Cardiac muscle cell (in vitro differentiated cells and primary cell): ENCODE data around the gene PLXDC1. TPM values are rescaled to one million over a fixed set of nuclear protein-coding genes. Genes with fewer than 3 reads are reported as not detected.
A peak's percentile ranks its signal among the peaks of the same experiment; 100 is the strongest.
"Not testable (repeated sequence)": the region's sequence is repeated elsewhere in the genome, so short reads cannot be mapped to it uniquely, and the experiment has no call there.

Experiments used
- DNase-seq, 2 donors: peaks; one replicate each; pipeline versions ENCODE4 v3.0.0 to v3.0.0-alpha.2; 2010 to 2017; ENCODE audit warnings: low read depth in 1 of 2, low spot score in 1 of 2
- H3K27ac ChIP-seq: fragments of 200-600 bp; sonication (generic); 2 replicates; pipeline ENCODE4 v1.5.1; 2016
- H3K27me3 ChIP-seq: fragments of 200-600 bp; sonication (generic); 2 replicates; pipeline ENCODE4 v1.6.0; 2016; ENCODE audit warnings: control low read depth
- H3K36me3 ChIP-seq: fragments of 200-600 bp; sonication (generic); 2 replicates; pipeline ENCODE4 v1.5.1; 2016; ENCODE audit warnings: control low read depth
- H3K4me1 ChIP-seq: fragments of 200-600 bp; sonication (generic); 2 replicates; pipeline ENCODE4 v1.8.1; 2017; ENCODE audit warnings: low read depth, mild to moderate bottlenecking, mixed run types
- H3K4me3 ChIP-seq: fragments of 200-600 bp; sonication (generic); 2 replicates; pipeline ENCODE4 v1.5.1; 2016; ENCODE audit warnings: mild to moderate bottlenecking
- H3K9me3 ChIP-seq: fragments of 200-600 bp; sonication (generic); 2 replicates; pipeline ENCODE4 v1.5.1; 2017; ENCODE audit warnings: low read depth, mild to moderate bottlenecking, control low read depth
- CTCF ChIP-seq: IDR thresholded peaks from 2 replicates; pipeline ENCODE4 v1.5.1; 2012; ENCODE audit warnings: low read depth, mild to moderate bottlenecking, low read length
- polyA plus RNA-seq: library from polyadenylated mRNA; unstranded; fragments of >200 nt; fragmentation: Nextera tagmentation; extraction: Ambion mirVana; gene quantifications from 2 replicates; pipeline ENCODE4 v1.2.1, GENCODE V29; 2016
- total RNA-seq: library from RNA; depleted of rRNA; stranded (reverse); fragments of >200 nt; gene quantifications from 2 replicates; pipeline ENCODE4 v1.2.3, GENCODE V29; 2016

Gene PLXDC1
- total and polyA plus RNA-seq, 2 experiments from 2014 or later: 6.3 to 25.0 TPM

DNA sequence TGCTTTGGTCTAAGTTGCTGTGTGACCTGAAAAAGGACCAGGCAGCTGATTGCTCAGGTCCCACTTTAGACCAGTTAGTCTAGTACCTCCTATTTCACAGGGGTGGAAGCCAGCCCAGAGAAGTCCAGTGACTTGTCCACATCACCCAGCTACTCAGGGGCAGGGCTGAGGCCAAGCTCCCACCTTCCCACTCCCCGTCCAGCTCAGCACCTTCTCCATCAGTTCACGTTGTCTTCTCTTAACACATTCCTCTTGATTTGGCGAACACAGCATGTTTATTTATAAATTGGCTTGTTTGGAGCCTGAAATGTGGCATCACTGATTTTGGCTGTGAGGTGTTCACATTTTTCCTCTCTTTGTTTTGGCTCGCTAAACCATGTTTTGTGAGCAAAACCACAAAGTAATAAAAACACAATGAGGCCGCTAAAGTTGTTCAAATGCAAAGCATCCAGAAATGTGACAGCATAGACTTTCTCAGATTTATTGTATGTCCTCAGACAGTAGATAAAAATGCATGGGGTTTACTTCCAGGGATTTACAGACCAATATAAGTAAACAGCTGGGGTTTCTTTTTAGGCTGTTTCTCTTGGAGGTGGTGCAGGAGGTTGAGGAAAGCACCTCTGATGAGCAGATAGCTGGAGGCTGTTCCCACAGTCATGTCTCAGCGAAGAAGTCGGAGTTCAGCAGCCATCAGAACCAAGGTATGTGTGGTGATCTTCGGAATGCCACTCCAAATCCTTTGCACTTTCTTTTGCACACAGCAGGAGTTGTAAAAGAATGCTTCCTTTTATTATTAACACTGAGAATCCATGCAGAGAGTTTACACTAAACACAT lies 88.4 kb downstream of the PLXDC1 start:
- Histone ChIP-seq H3K4me3 (no peak overlapping the region), H3K9me3 (no peaks in the 10 kb centered on the region), H3K4me1 (no peaks in the 10 kb centered on the region), H3K27ac (no peak overlapping the region), H3K36me3 (no peaks in the 10 kb centered on the region), H3K27me3 (no peaks in the 10 kb centered on the region)
- no peak for DNase-seq
- TF ChIP-seq CTCF: no peak

GRCh38 chr17:39058524-39058923 lies 92.9 kb downstream of the PLXDC1 start:
- peaks cover 5% of the 10 kb centered on the region for H3K4me1 ChIP-seq
- H3K4me3 ChIP-seq: no peak overlapping the region
- H3K9me3 ChIP-seq: no peaks in the 10 kb centered on the region
- no peaks in the 10 kb centered on the region for H3K27me3 ChIP-seq
- no peaks in the 10 kb centered on the region for H3K36me3 ChIP-seq
- no peak for DNase-seq
- H3K27ac ChIP-seq: no peak overlapping the region
- no peak for TF ChIP-seq CTCF

DNA sequence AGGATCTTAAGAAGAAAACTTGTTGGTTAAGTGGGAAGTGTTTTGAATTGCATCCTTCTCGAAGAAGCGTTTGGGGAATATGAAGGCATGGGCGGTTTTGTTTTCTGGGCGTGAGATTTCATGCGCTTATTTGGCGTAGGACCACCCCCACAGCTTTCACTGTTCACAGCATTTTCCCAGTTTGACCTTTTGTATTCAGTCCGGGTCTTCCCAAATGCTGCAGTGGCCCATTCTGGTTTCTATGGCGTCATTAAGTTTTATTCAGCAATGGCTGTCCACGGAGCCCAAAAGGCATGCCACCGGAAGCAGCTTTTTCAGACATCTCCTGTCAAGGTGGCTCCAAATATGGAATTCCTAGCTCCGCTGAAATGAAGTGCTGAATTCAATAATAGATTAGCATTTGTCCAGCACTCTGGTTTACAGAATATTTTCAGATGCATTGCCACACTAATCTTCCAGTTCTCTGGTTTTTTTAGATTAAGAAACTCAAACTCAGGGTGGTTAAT lies 93.7 kb downstream of the PLXDC1 start:
- Histone ChIP-seq H3K4me3 (peak overlapping the region; percentile 63), H3K27me3 (no peaks in the 10 kb centered on the region), H3K27ac (no peak overlapping the region), H3K4me1 (peaks cover 5% of the 10 kb centered on the region), H3K9me3 (no peaks in the 10 kb centered on the region), H3K36me3 (no peaks in the 10 kb centered on the region)
- no peak for DNase-seq
- no peak for TF ChIP-seq CTCF

DNA sequence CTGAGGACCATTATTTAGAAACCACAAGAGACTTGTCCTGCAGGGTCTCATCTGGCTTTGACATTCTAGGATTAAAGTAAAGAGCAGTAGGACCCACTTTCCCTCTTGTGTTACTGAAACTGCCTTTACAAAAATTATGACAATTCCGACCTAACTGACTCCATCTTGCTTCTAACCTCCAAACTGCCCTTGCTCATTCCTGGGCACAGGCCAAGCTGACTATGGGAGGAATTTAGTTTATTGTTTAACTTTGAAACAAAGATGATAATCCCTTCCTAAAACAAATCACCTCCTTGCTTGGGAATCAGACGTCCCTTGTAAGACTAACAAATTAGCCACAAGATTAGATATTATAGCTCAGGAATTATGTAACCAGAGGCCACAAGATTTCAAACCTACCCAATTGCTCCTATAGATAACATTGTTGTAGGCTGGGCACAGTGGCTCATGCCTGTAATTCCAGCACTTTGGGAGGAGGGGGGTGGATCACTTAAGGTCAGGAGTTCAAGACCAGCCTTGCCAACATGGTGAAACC lies 97.3 kb downstream of the PLXDC1 start:
- H3K36me3 ChIP-seq: no peaks in the 10 kb centered on the region
- DNase-seq: peak in 1 of 2 donors; percentile 64
- no peaks in the 10 kb centered on the region for H3K27me3 ChIP-seq
- no peak overlapping the region for H3K4me3 ChIP-seq
- no peak overlapping the region for H3K27ac ChIP-seq
- H3K4me1 ChIP-seq: peaks cover 5% of the 10 kb centered on the region
- TF ChIP-seq CTCF: no peak
- no peaks in the 10 kb centered on the region for H3K9me3 ChIP-seq

DNA sequence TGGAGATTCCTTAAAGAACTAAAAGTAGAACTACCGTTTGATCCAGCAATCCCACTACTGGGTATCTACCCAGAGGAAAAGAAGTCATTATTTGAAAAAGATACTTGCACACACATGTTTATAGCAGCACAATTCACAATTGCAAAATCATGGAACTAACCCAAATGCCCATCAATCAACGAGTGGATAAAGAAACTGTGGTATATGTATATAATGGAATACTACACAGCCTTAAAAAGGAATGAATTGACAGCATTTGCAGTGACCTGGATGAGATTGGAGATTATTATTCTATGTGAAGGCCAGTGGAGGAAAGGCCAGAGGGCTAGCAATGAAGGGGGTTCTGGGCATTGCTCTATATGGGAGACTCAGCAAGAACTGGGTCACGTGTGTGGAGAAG lies 99.0 kb downstream of the PLXDC1 start:
- not testable (repeated sequence) for H3K27me3 ChIP-seq, H3K4me1 ChIP-seq, H3K27ac ChIP-seq, H3K4me3 ChIP-seq, DNase-seq, H3K36me3 ChIP-seq, H3K9me3 ChIP-seq

GRCh38 chr17:39051001-39051585 lies 100.3 kb downstream of the PLXDC1 start:
- no peak for TF ChIP-seq CTCF

More at GRCh38 chr17:39051001-39051585, 100.3 kb downstream of the PLXDC1 start:
- no peaks in the 10 kb centered on the region for H3K9me3 ChIP-seq
- no peaks in the 10 kb centered on the region for H3K4me1 ChIP-seq
- DNase-seq: no peak
- no peaks in the 10 kb centered on the region for H3K27me3 ChIP-seq
- no peak overlapping the region for H3K4me3 ChIP-seq
- no peaks in the 10 kb centered on the region for H3K36me3 ChIP-seq
- H3K27ac ChIP-seq: no peak overlapping the region
